H9 (cell line): ENCODE results near the gene POU3F3. TPM values are rescaled to one million over a fixed set of nuclear protein-coding genes. Genes with fewer than 3 reads are reported as not detected.

Experiments used
- DNase-seq: peaks from one replicate; pipeline ENCODE4 v3.0.0-alpha.2; 2017
- H2AFZ ChIP-seq: one replicate; pipeline ENCODE4 v1.6.1; 2013; ENCODE audit warnings: mild to moderate bottlenecking, low read length, control low read depth, moderate library complexity
- H2AK5ac ChIP-seq: 2 replicates; pipeline ENCODE4 v1.6.1; 2013; ENCODE audit warnings: low read length, control low read depth, mixed read lengths; ENCODE audit not compliant: insufficient read length
- H2BK120ac ChIP-seq: one replicate; pipeline ENCODE4 v1.6.1; 2013; ENCODE audit warnings: low read depth, mild to moderate bottlenecking, low read length, control low read depth, inconsistent platforms; ENCODE audit not compliant: poor library complexity, severe bottlenecking
- H2BK12ac ChIP-seq: 2 replicates; pipeline ENCODE4 v1.6.1; 2013; ENCODE audit warnings: low read length, control low read depth, mixed read lengths, low read depth; ENCODE audit not compliant: insufficient read length
- H2BK15ac ChIP-seq: 2 replicates; pipeline ENCODE4 v1.6.1; 2013; ENCODE audit warnings: low read depth, low read length, control low read depth
- H2BK20ac ChIP-seq: one replicate; pipeline ENCODE4 v1.6.1; 2013; ENCODE audit warnings: low read depth, mild to moderate bottlenecking, low read length, control low read depth, inconsistent platforms; ENCODE audit not compliant: poor library complexity, severe bottlenecking
- H2BK5ac ChIP-seq: 2 replicates; pipeline ENCODE4 v1.6.1; 2013; ENCODE audit warnings: low read length, control low read depth, mixed read lengths; ENCODE audit not compliant: insufficient read length
- H3K14ac ChIP-seq: 2 replicates; pipeline ENCODE4 v1.6.1; 2013; ENCODE audit warnings: low read length, control low read depth; ENCODE audit not compliant: insufficient read depth
- H3K18ac ChIP-seq: 2 replicates; pipeline ENCODE4 v1.6.1; 2013; ENCODE audit warnings: low read depth, mild to moderate bottlenecking, mixed read lengths, low read length, control low read depth; ENCODE audit not compliant: insufficient read length
- H3K23ac ChIP-seq: 2 replicates; pipeline ENCODE4 v1.6.1; 2013; ENCODE audit warnings: low read length, control low read depth, mixed read lengths, low read depth; ENCODE audit not compliant: insufficient read length
- H3K23me2 ChIP-seq: 2 replicates; pipeline ENCODE4 v1.6.1; 2013; ENCODE audit warnings: low read depth, mild to moderate bottlenecking, mixed read lengths, low read length, control low read depth; ENCODE audit not compliant: insufficient read length, poor library complexity, severe bottlenecking
- H3K27ac ChIP-seq: 2 replicates; pipeline ENCODE4 v1.5.1; 2013; ENCODE audit warnings: low read length, control low read depth, mixed read lengths, low read depth; ENCODE audit not compliant: insufficient read length
- H3K27me3 ChIP-seq: 2 replicates; pipeline ENCODE4 v1.6.1; 2013; ENCODE audit warnings: low read length, control low read depth, inconsistent platforms; ENCODE audit not compliant: insufficient read depth
- H3K4ac ChIP-seq: 2 replicates; pipeline ENCODE4 v1.6.1; 2013; ENCODE audit warnings: low read depth, mild to moderate bottlenecking, control low read depth, inconsistent platforms, low read length, moderate library complexity
- H3K4me1 ChIP-seq: 2 replicates; pipeline ENCODE4 v1.6.1; 2013; ENCODE audit warnings: low read length, control low read depth, inconsistent platforms; ENCODE audit not compliant: insufficient read depth
- H3K4me2 ChIP-seq: 2 replicates; pipeline ENCODE4 v1.6.1; 2013; ENCODE audit warnings: low read length, control low read depth, mixed read lengths; ENCODE audit not compliant: insufficient read length, insufficient read depth
- H3K56ac ChIP-seq: 2 replicates; pipeline ENCODE4 v1.6.1; 2013; ENCODE audit warnings: low read depth, mild to moderate bottlenecking, mixed read lengths, low read length, control low read depth; ENCODE audit not compliant: insufficient read length
- H3K79me1 ChIP-seq: 2 replicates; pipeline ENCODE4 v1.6.1; 2013; ENCODE audit warnings: low read depth, mild to moderate bottlenecking, moderate library complexity, low read length, control low read depth, inconsistent platforms; ENCODE audit not compliant: insufficient read depth, poor library complexity, severe bottlenecking
- H3K79me2 ChIP-seq: 2 replicates; pipeline ENCODE4 v1.6.1; 2013; ENCODE audit warnings: low read length, control low read depth, inconsistent platforms; ENCODE audit not compliant: insufficient read depth
- H3K9ac ChIP-seq: 2 replicates; pipeline ENCODE4 v1.6.1; 2013; ENCODE audit warnings: low read length, control low read depth, mixed read lengths; ENCODE audit not compliant: insufficient read length; ENCODE audit errors: extremely low read depth
- H3K9me3 ChIP-seq: one replicate; pipeline ENCODE4 v1.6.1; 2013; ENCODE audit warnings: low read depth, low read length, inconsistent platforms; ENCODE audit not compliant: control insufficient read depth
- H3T11ph ChIP-seq: one replicate; pipeline ENCODE4 v1.6.1; 2013; ENCODE audit warnings: mild to moderate bottlenecking, low read length, control low read depth, inconsistent platforms
- H4K20me1 ChIP-seq: one replicate; pipeline ENCODE4 v1.6.1; 2013; ENCODE audit not compliant: control insufficient read depth, insufficient read length, insufficient read depth
- H4K5ac ChIP-seq: 2 replicates; pipeline ENCODE4 v1.6.1; 2013; ENCODE audit warnings: low read depth, mild to moderate bottlenecking, mixed read lengths, low read length, control low read depth; ENCODE audit not compliant: insufficient read length
- H4K8ac ChIP-seq: replicated peaks from 2 replicates; pipeline ENCODE4 v1.6.1; 2013; ENCODE audit warnings: low read length, control low read depth, mixed read lengths, low read depth; ENCODE audit not compliant: insufficient read length
- H4K91ac ChIP-seq: 2 replicates; pipeline ENCODE4 v1.6.1; 2013; ENCODE audit warnings: low read depth, mild to moderate bottlenecking, moderate library complexity, mixed read lengths, low read length, control low read depth; ENCODE audit not compliant: insufficient read length
- H3K27ac Mint-ChIP-seq, 3 experiments: 2 replicates in 2 of 3; 3 replicates in 1 of 3; pipeline ENCODE4 v1.8.0; 2020 to 2021; ENCODE audit warnings: mixed read lengths in 3 of 3, mild to moderate bottlenecking in 1 of 3, moderate library complexity in 1 of 3
- H3K27me3 Mint-ChIP-seq: 2 replicates; pipeline ENCODE4 v1.8.0; 2021; ENCODE audit warnings: low read depth, mild to moderate bottlenecking, moderate library complexity, mixed read lengths
- H3K36me3 Mint-ChIP-seq, 3 experiments: 2 replicates in 2 of 3; 3 replicates in 1 of 3; pipeline ENCODE4 v1.8.0; 2020 to 2021; ENCODE audit warnings: low read depth in 3 of 3, mixed read lengths in 3 of 3; ENCODE audit not compliant: insufficient read depth in 1 of 3
- H3K4me1 Mint-ChIP-seq, 2 experiments: 2 replicates each; pipeline ENCODE4 v1.8.0; 2020; ENCODE audit warnings: mixed read lengths in 2 of 2
- H3K4me3 Mint-ChIP-seq, 2 experiments: 2 replicates in 1 of 2; 3 replicates in 1 of 2; pipeline ENCODE4 v1.8.0; 2020 to 2021; ENCODE audit warnings: mild to moderate bottlenecking in 2 of 2, mixed read lengths in 2 of 2, moderate library complexity in 1 of 2
- H3K9me3 Mint-ChIP-seq, 2 experiments: 2 replicates in 1 of 2; 3 replicates in 1 of 2; pipeline ENCODE4 v1.8.0; 2020; ENCODE audit warnings: mild to moderate bottlenecking in 2 of 2, mixed read lengths in 2 of 2, moderate library complexity in 1 of 2
- CTCF ChIP-seq: fragments of 200-600 bp; sonication (generic); conservative IDR thresholded peaks from 3 replicates; pipeline ENCODE4 v1.8.0; 2021; ENCODE audit warnings: antibody characterized with exemption, mild to moderate bottlenecking
- WGBS: extraction: QIAGEN DNeasy Blood & Tissue Kit; methylation state at CpG from one replicate; pipeline ENCODE4 v1.1.7; 2013; ENCODE audit warnings: missing lambda C conversion rate, low lambda C conversion rate, mixed read lengths; ENCODE audit not compliant: insufficient read length; ENCODE audit errors: extremely low coverage; 5-methylcytosine and 5-hydroxymethylcytosine counted together
- total RNA-seq: library from RNA; stranded (reverse); gene quantifications from 2 replicates; pipeline ENCODE4 v1.2.1, GENCODE V29; 2021

POU3F3 gene
- total RNA-seq, 1 experiment from 2014 or later = not detected

- no CpG with 5 or more reads among the region's 63 CpGs for WGBS
- Mint-ChIP-seq H3K27ac (no peak overlapping the region), H3K27me3 (peaks cover 97% of the 10 kb centered on the region), H3K9me3 (peaks cover 0 to 5% of the 10 kb centered on the region in 2 experiments; a peak in 2 of 5 replicates), H3K36me3 (no peaks in the 10 kb centered on the region), H3K4me1 (peaks cover 22 to 26% of the 10 kb centered on the region in 2 experiments), H3K4me3 (peak overlapping the region; percentile 67 to 90)
- H2AK5ac ChIP-seq = no peak overlapping the region
- peak; percentile 78 for DNase-seq
- no peak overlapping the region for H2AFZ ChIP-seq
- no peak overlapping the region for H2BK5ac ChIP-seq
- no peak overlapping the region for H2BK120ac ChIP-seq
- H2BK20ac ChIP-seq = no peak overlapping the region
- no peaks in the 10 kb centered on the region for H4K20me1 ChIP-seq
- H4K8ac ChIP-seq = no peak overlapping the region
- no peak overlapping the region for H2BK15ac ChIP-seq
- H4K5ac ChIP-seq = no peak overlapping the region
- H3K9me3 ChIP-seq = no peaks in the 10 kb centered on the region
- H3K23ac ChIP-seq = no peak overlapping the region
- no peak overlapping the region for H2BK12ac ChIP-seq
- peaks cover 55% of the 10 kb centered on the region for H3K27me3 ChIP-seq
- H3K23me2 ChIP-seq = peaks cover 14% of the 10 kb centered on the region
- no peak overlapping the region for H3T11ph ChIP-seq
- no peak overlapping the region for H3K56ac ChIP-seq
- no peak overlapping the region for H4K91ac ChIP-seq
- no peak overlapping the region for H3K14ac ChIP-seq
- no peaks in the 10 kb centered on the region for H3K79me2 ChIP-seq
- no peak overlapping the region for H3K27ac ChIP-seq
- H3K18ac ChIP-seq = no peak overlapping the region
- H3K4me1 ChIP-seq = no peaks in the 10 kb centered on the region
- peak; percentile 80; the same call in 2 of the 3 replicates for TF ChIP-seq CTCF
- H3K4ac ChIP-seq = no peak overlapping the region
- H3K4me2 ChIP-seq = peak overlapping the region; percentile 91
- H3K9ac ChIP-seq = no peak overlapping the region
- H3K79me1 ChIP-seq = no peaks in the 10 kb centered on the region
These were observed 19.2 kb downstream of the POU3F3 start for GRCh38 chr2:104872866-104873688.
